ENCODE results near the gene EHD1.

Gene EHD1

GRCh38 chr11:64876835-64877341 lies 1.5 kb downstream of the EHD1 start:
- no peaks in the 10 kb centered on the region for H3K27me3 Mint-ChIP-seq
- no peaks in the 10 kb centered on the region for H3K9me3 Mint-ChIP-seq
- H3K4me3 Mint-ChIP-seq, result peak overlapping the region; percentile 98
- peak; percentile 22 for DNase-seq
- no peak for ATAC-seq
- peaks cover 79% of the 10 kb centered on the region for H3K4me1 Mint-ChIP-seq
- peak overlapping the region; percentile 94 for H3K27ac Mint-ChIP-seq
- H3K36me3 Mint-ChIP-seq (ENCODE audit: low read depth), result peaks cover 40% of the 10 kb centered on the region

GRCh38 chr11:64876229-64876750 lies 2.1 kb downstream of the EHD1 start:
- H3K4me1 Mint-ChIP-seq, result peaks cover 80% of the 10 kb centered on the region
- peak overlapping the region; percentile 94 for H3K27ac Mint-ChIP-seq
- peak; percentile 33 for ATAC-seq
- DNase-seq, result peak; percentile 57
- H3K9me3 Mint-ChIP-seq, result no peaks in the 10 kb centered on the region
- H3K4me3 Mint-ChIP-seq, result peak overlapping the region; percentile 98
- H3K27me3 Mint-ChIP-seq, result no peaks in the 10 kb centered on the region
- peaks cover 43% of the 10 kb centered on the region for H3K36me3 Mint-ChIP-seq (ENCODE audit: low read depth)

GRCh38 chr11:64875369-64876228 lies 2.8 kb downstream of the EHD1 start:
- H3K4me3 Mint-ChIP-seq, result peak overlapping the region; percentile 98
- H3K27me3 Mint-ChIP-seq, result no peaks in the 10 kb centered on the region
- H3K36me3 Mint-ChIP-seq (ENCODE audit: low read depth), result peaks cover 44% of the 10 kb centered on the region
- peaks cover 80% of the 10 kb centered on the region for H3K4me1 Mint-ChIP-seq
- no peaks in the 10 kb centered on the region for H3K9me3 Mint-ChIP-seq
- no peak for ATAC-seq
- no peak for DNase-seq
- peak overlapping the region; percentile 35 for H3K27ac Mint-ChIP-seq

GRCh38 chr11:64874308-64875240 lies 3.8 kb downstream of the EHD1 start:
- DNase-seq (peak; percentile 30), ATAC-seq (no peak)
- Mint-ChIP-seq H3K36me3 (ENCODE audit: low read depth) (peaks cover 48% of the 10 kb centered on the region), H3K4me3 (peak overlapping the region; percentile 98), H3K4me1 (peaks cover 80% of the 10 kb centered on the region), H3K27me3 (no peaks in the 10 kb centered on the region), H3K27ac (peak overlapping the region; percentile 64), H3K9me3 (no peaks in the 10 kb centered on the region)

- ATAC-seq, result no peak
- Mint-ChIP-seq H3K4me3 (no peak overlapping the region), H3K27me3 (no peaks in the 10 kb centered on the region), H3K4me1 (peaks cover 89% of the 10 kb centered on the region), H3K27ac (peak overlapping the region; percentile 61), H3K9me3 (no peaks in the 10 kb centered on the region), H3K36me3 (ENCODE audit: low read depth) (peaks cover 55% of the 10 kb centered on the region)
- no peak for DNase-seq
Measured at GRCh38 chr11:64872790-64873488, 5.5 kb downstream of the EHD1 start.

- Mint-ChIP-seq H3K4me1 (peaks cover 90% of the 10 kb centered on the region), H3K27me3 (no peaks in the 10 kb centered on the region), H3K9me3 (no peaks in the 10 kb centered on the region), H3K36me3 (ENCODE audit: low read depth) (peaks cover 53% of the 10 kb centered on the region), H3K27ac (peak overlapping the region; percentile 79), H3K4me3 (peak overlapping the region; percentile 59)
- no peak for ATAC-seq
- no peak for DNase-seq
Measured at GRCh38 chr11:64871492-64871891, 6.9 kb downstream of the EHD1 start.

- no peaks in the 10 kb centered on the region for H3K27me3 Mint-ChIP-seq
- no peak for ATAC-seq
- H3K9me3 Mint-ChIP-seq, result peaks cover 3% of the 10 kb centered on the region
- no peak for DNase-seq
- peaks cover 90% of the 10 kb centered on the region for H3K4me1 Mint-ChIP-seq
- H3K36me3 Mint-ChIP-seq (ENCODE audit: low read depth), result peaks cover 54% of the 10 kb centered on the region
- peak overlapping the region; percentile 59 for H3K4me3 Mint-ChIP-seq
- H3K27ac Mint-ChIP-seq, result peak overlapping the region; percentile 79
Measured at GRCh38 chr11:64870893-64871466, 7.4 kb downstream of the EHD1 start.

GRCh38 chr11:64870176-64870892 lies 8.1 kb downstream of the EHD1 start:
- Mint-ChIP-seq H3K36me3 (ENCODE audit: low read depth) (peaks cover 55% of the 10 kb centered on the region), H3K27ac (peak overlapping the region; percentile 86), H3K4me3 (peak overlapping the region; percentile 59), H3K27me3 (no peaks in the 10 kb centered on the region), H3K9me3 (peaks cover 8% of the 10 kb centered on the region), H3K4me1 (peaks cover 90% of the 10 kb centered on the region)
- DNase-seq (peak; percentile 42), ATAC-seq (peak; percentile 13)

- Mint-ChIP-seq H3K9me3 (peaks cover 8% of the 10 kb centered on the region), H3K27me3 (no peaks in the 10 kb centered on the region), H3K27ac (peak overlapping the region; percentile 86), H3K36me3 (ENCODE audit: low read depth) (peaks cover 51% of the 10 kb centered on the region), H3K4me3 (peak overlapping the region; percentile 54), H3K4me1 (peaks cover 90% of the 10 kb centered on the region)
- DNase-seq, result peak; percentile 34
- ATAC-seq, result no peak
Measured at GRCh38 chr11:64869571-64870175, 8.7 kb downstream of the EHD1 start.

GRCh38 chr11:64868904-64869570 lies 9.4 kb downstream of the EHD1 start:
- Mint-ChIP-seq H3K9me3 (peaks cover 8% of the 10 kb centered on the region), H3K27me3 (no peaks in the 10 kb centered on the region), H3K36me3 (ENCODE audit: low read depth) (peaks cover 45% of the 10 kb centered on the region), H3K27ac (peak overlapping the region; percentile 86), H3K4me1 (peaks cover 90% of the 10 kb centered on the region), H3K4me3 (peak overlapping the region; percentile 54)
- DNase-seq, result peak; percentile 55
- peak; percentile 10 for ATAC-seq

GRCh38 chr11:64867748-64868462 lies 10.5 kb downstream of the EHD1 start:
- Mint-ChIP-seq H3K36me3 (ENCODE audit: low read depth) (peaks cover 40% of the 10 kb centered on the region), H3K9me3 (peaks cover 8% of the 10 kb centered on the region), H3K4me3 (peak overlapping the region; percentile 54), H3K27ac (peak overlapping the region; percentile 86), H3K4me1 (peaks cover 94% of the 10 kb centered on the region), H3K27me3 (no peaks in the 10 kb centered on the region)
- no peak for ATAC-seq
- DNase-seq, result peak; percentile 37

- no peaks in the 10 kb centered on the region for H3K27me3 Mint-ChIP-seq
- H3K27ac Mint-ChIP-seq, result peak overlapping the region; percentile 98
- H3K4me1 Mint-ChIP-seq, result peaks cover 95% of the 10 kb centered on the region
- DNase-seq (no peak), ATAC-seq (no peak)
- H3K4me3 Mint-ChIP-seq, result peak overlapping the region; percentile 66
- H3K9me3 Mint-ChIP-seq, result peaks cover 8% of the 10 kb centered on the region
- H3K36me3 Mint-ChIP-seq (ENCODE audit: low read depth), result peaks cover 33% of the 10 kb centered on the region
Measured at GRCh38 chr11:64866173-64866491, 12.3 kb downstream of the EHD1 start.
